GM08714 (cell line): Measurements from ENCODE around the gene PRLH.

Experiments used
- H3K4me3 ChIP-seq: fragments of 200-500 bp; sonication (Bioruptor generic); 2 replicates; pipeline ENCODE4 v1.5.1; 2014; ENCODE audit warnings: mild to moderate bottlenecking, low read length, inconsistent platforms
- ZNF274 ChIP-seq: IDR thresholded peaks from 2 replicates; pipeline ENCODE4 v1.6.1; 2012; ENCODE audit warnings: mild to moderate bottlenecking, low read depth, low read length

The PRLH gene

GRCh38 chr2:237533668-237534161 lies 32.7 kb upstream of the PRLH start:
- H3K4me3 ChIP-seq: no peak overlapping the region
- TF ChIP-seq ZNF274: no peak

- TF ChIP-seq ZNF274: no peak
- H3K4me3 ChIP-seq: no peak overlapping the region
Observed at GRCh38 chr2:237534380-237534779, 32.0 kb upstream of the PRLH start.

DNA sequence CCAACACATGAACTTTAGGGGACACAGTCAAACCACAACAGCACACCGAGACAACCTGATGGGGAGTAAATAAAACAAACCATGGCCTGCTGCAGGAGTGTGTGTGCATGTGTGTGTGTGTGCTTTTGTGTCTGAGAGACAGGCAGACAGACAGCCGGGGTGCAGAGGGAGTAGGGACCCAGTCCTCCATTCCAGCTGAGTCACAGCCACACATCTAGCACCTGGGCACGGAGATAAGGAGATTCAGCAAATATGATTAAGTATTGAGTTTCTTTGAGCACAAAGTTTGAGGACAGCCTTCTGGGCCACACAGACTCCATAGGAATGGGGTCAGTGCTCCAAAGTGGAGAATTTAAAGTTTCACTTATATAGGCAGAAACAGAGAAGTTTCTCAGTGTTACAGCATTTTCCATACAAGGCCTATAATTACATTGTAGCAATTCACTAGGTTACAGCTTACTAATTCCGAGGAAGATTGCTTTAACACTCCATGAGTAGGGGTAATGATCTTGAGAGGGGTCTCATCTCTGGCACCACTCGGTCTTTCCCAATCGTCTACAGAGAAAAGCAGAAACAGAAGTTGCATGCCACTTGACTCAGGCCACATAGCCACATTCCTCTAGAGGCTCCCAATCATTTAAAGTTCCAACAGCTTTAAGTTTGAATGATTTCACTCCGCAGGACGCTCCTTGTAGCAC lies 30.8 kb upstream of the PRLH start:
- H3K4me3 ChIP-seq: no peak overlapping the region
- no peak for TF ChIP-seq ZNF274

GRCh38 chr2:237536083-237536415 lies 30.3 kb upstream of the PRLH start:
- no peak overlapping the region for H3K4me3 ChIP-seq
- TF ChIP-seq ZNF274: no peak

DNA sequence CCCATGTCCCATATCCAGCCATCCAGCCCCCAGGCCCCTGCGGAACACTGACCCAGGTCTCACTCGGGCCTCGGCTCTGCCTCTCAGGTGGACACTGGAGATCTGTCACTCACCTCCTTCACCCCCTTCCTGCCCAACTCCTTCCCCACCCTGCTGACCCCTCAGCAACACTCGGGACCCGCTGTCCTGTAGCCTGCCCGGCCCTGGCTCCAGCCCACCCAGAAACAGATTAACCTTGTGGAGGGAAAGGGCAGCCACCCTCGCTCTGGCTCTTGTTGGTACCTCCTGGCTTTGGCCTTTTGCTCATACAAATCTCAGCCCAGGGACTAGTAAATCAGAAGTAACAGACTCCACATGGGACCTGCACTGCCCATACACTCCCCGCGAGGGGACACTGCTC lies 29.8 kb upstream of the PRLH start:
- no peak overlapping the region for H3K4me3 ChIP-seq
- no peak for TF ChIP-seq ZNF274

DNA sequence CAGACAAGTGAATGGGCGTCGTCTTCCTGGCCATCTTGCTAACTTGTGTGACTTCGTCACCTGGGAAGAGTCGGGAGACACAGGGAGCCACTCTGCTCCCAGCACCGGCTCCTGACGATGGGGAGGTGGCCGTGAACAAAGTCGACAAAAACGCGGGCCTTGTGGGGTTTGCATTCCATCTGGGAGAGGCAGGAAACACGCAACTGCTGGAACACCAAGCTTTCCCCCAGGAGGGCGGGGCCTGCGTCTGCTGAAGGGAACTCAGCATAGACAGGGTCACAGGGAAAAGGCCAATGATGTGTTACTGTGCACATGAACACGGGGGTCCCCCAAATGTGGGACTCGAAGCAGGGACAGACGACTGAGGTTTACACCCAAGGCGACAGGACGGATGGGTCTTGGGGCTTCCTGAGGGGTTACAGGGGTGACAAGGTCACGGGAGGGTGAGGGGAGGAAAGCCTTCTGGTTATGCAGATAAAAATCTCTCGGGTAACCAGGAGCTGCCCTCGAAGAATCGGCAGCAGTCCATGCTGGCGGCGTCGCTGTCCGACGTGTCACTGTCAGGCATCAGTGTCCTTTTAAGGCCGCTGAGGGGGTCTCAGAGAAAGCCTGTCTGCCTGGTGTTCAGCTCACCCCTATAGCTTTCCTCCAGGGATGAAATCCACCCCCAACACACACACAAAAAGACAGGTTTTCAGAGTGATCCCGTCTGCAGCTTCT lies 28.2 kb upstream of the PRLH start:
- H3K4me3 ChIP-seq: no peak overlapping the region
- TF ChIP-seq ZNF274: no peak

DNA sequence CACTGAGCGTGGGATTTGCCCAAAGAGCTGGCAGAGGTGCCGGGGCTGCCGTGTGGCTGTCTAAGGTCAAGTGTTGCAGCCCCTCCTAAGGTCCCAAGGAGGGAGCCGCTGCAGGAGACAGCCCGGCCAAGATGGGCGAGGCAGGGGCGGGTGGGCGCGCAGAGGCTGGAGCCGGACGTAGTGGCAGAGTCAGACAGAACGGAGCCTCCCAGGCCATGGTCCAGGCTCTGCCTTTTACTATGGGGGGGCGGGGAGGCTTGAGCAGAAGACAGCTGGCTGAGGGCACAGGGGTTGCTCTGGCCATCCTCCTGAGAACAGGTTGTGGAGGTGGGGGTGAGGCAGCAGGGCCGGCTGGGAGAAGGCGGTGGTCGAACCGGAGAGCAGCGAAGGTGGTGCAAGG lies 27.5 kb upstream of the PRLH start:
- no peak overlapping the region for H3K4me3 ChIP-seq
- TF ChIP-seq ZNF274: no peak

DNA sequence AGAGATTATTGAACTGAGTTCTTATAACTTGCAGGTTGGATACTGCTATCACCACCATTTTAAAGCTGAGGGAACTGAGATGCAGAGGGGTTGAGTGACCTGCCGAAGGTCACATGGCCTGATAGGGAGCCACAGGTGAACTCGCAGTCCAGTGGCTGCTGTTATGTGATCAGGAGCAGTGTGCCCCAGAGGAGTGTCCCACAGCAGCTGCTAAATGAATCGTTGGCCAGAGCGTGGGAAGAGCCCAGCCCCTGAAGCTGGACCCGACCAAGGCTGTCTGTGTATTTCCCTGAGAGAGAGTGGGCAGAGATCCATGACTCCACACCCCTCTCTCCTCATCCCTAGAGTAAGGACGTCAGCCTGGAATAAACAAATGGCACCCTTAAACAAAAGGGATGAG lies 26.7 kb upstream of the PRLH start:
- TF ChIP-seq ZNF274: no peak
- no peak overlapping the region for H3K4me3 ChIP-seq

DNA sequence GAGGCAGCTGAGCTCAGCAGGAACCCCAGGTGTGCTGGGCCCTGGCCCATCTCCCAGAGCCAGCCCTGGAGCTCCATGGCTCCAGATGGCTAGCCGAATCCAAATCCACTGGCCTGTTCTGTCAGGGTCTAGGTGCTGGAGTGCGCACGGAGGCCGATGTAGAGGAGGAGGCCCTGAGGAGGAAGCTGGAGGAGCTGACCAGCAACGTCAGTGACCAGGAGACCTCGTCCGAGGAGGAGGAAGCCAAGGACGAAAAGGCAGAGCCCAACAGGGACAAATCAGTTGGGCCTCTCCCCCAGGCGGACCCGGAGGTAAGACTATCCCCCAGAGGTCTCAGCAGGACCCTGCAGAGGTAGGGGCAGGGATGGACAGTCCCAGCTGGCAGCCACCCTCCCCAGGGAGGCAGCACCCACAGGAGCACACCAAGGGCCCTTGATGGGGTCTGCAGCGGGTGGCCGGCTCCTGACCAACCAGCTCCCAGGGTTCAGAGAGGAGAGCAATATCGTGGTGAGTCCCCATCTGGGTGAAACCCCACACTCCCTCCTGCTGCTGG lies 26.1 kb upstream of the PRLH start:
- no peak for TF ChIP-seq ZNF274
- H3K4me3 ChIP-seq: no peak overlapping the region

DNA sequence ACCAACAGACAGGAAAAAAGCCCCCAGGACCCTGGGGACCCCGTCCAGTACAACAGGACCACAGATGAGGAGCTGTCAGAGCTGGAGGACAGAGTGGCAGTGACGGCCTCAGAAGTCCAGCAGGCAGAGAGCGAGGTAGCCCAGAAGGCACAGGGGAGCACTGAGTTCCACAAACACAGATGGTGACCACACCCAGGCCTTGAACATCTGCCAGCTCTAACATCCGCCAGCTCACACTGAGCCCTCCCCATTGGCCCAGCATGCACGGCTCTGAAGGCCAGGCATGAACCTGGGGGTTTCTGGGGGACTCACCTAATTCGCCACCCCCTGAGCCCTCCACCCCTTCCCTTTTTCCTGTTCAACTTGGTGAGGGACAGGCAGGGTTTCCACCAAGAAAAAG lies 25.6 kb upstream of the PRLH start:
- no peak overlapping the region for H3K4me3 ChIP-seq
- no peak for TF ChIP-seq ZNF274

GRCh38 chr2:237541243-237541642 lies 25.1 kb upstream of the PRLH start:
- no peak overlapping the region for H3K4me3 ChIP-seq
- no peak for TF ChIP-seq ZNF274

DNA sequence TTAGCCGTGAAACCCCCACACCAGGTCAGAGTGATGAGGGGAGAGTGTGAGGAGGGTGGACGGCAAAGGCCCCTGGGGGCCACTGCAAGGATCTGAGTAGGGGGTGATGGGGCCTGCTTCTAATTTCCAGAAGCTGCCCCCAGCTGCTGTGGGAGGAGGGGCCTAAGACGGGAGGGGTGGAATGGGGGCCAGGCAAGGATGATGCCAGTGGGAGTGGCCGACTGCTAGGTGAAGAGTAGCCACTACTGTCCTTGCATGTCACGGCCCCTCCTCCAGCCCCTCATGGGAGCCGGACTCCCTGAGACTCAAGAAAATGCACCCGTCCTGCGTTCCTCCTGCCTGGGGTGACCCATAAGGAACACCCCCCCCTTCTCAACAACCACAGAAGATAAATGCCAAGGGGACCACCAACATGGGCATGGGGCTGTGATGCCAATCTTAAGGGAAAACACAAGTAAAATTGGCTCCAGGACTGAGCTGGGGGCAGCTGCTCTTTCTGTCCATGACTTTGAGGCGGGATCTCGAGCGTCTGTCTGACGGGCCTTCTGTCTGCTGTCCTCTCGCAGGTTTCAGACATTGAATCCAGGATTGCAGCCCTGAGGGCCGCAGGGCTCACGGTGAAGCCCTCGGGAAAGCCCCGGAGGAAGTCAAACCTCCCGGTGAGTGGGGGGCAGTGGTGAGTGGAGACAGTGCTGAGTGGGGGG lies 24.2 kb upstream of the PRLH start:
- TF ChIP-seq ZNF274: no peak

GRCh38 chr2:237546040-237546875 lies 20.1 kb upstream of the PRLH start:
- no peak overlapping the region for H3K4me3 ChIP-seq
- TF ChIP-seq ZNF274: no peak

More for the DNA sequence above, 24.2 kb upstream of the PRLH start:
- H3K4me3 ChIP-seq: no peak overlapping the region
